ENCODE results near the gene ERBB4. TPM values are rescaled to one million over a fixed set of nuclear protein-coding genes. Genes with fewer than 3 reads are reported as not detected.

Gene ERBB4
- polyA plus RNA-seq, 1 of the 3 experiments (the other 2 are of a cell fraction) = 0.05 TPM

DNA sequence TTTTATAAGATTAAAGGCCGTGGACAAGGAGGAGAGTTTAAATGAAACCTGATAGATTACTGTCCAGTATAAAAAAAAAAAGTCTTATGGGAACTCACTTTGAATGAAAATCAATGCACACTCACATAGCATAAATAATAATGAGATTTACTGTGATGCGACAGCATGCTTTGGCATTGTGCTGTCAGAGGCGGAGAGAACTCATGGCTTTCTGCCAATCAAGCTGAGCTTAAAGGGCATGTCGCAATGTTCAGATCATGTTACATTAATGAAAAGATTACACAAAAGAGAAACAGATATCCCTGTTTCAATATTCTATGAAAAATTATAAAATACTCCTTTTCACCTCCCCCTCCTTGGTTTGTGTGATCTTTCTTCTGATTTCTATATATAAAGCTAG is 310.8 kb downstream of the ERBB4 start:
- H2AFZ ChIP-seq (ENCODE audit: low read depth) = no peak overlapping the region
- no peak overlapping the region for H3K4me3 ChIP-seq (ENCODE audit: low read depth in 2 of 2, low read length in 1 of 2)
- TF ChIP-seq MXI1 (IDR thresholded peaks at IDR 0.05; ENCODE audit: low read depth, low read length) (peak; percentile 65), POLR2AphosphoS5 (IDR thresholded peaks at IDR 0.05; ENCODE audit: low read depth, low read length) (no peak), TCF12 (IDR thresholded peaks at IDR 0.05) (peak; percentile 41; the same call in 1 of the 2 replicates), RAD21 (IDR thresholded peaks at IDR 0.05; ENCODE audit: low read length) (no peak), NFIC (IDR thresholded peaks at IDR 0.05; ENCODE audit: borderline replicate concordance) (peak; percentile 76)
- TF ChIP-seq, protein P1, sequence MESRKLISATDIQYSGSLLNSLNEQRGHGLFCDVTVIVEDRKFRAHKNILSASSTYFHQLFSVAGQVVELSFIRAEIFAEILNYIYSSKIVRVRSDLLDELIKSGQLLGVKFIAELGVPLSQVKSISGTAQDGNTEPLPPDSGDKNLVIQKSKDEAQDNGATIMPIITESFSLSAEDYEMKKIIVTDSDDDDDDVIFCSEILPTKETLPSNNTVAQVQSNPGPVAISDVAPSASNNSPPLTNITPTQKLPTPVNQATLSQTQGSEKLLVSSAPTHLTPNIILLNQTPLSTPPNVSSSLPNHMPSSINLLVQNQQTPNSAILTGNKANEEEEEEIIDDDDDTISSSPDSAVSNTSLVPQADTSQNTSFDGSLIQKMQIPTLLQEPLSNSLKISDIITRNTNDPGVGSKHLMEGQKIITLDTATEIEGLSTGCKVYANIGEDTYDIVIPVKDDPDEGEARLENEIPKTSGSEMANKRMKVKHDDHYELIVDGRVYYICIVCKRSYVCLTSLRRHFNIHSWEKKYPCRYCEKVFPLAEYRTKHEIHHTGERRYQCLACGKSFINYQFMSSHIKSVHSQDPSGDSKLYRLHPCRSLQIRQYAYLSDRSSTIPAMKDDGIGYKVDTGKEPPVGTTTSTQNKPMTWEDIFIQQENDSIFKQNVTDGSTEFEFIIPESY (IDR thresholded peaks at IDR 0.05; ENCODE audit: borderline replicate concordance, low read depth) = no peak
- TF ChIP-seq, protein P2, sequence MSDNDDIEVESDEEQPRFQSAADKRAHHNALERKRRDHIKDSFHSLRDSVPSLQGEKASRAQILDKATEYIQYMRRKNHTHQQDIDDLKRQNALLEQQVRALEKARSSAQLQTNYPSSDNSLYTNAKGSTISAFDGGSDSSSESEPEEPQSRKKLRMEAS (IDR thresholded peaks at IDR 0.05; ENCODE audit: low read depth) = peak; percentile 47; the same call in 1 of the 2 replicates
- TF ChIP-seq, protein P3, sequence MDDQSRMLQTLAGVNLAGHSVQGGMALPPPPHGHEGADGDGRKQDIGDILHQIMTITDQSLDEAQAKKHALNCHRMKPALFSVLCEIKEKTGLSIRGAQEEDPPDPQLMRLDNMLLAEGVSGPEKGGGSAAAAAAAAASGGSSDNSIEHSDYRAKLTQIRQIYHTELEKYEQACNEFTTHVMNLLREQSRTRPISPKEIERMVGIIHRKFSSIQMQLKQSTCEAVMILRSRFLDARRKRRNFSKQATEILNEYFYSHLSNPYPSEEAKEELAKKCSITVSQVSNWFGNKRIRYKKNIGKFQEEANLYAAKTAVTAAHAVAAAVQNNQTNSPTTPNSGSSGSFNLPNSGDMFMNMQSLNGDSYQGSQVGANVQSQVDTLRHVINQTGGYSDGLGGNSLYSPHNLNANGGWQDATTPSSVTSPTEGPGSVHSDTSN (IDR thresholded peaks at IDR 0.05) = peak; percentile 85
- peak overlapping the region; percentile 15; the same call in 1 of the 2 replicates for H3K4me2 ChIP-seq
- H3K9me2 ChIP-seq = no peaks in the 10 kb centered on the region; the same call in 1 of the 2 replicates
- H3K4me1 ChIP-seq (ENCODE audit: control insufficient read depth in 1 of 2, insufficient read depth in 2 of 2, low read depth in 1 of 2, low read length in 1 of 2) = peaks cover 4 to 11% of the 10 kb centered on the region in 2 experiments; a peak in 3 of 4 replicates
- ChIA-PET POLR2A (no interaction called here), CTCF (interaction anchor here (1.2 to 1.4 kb wide), 3 partner anchors 12 to 223 kb away, joined by 3 to 4 read pairs (median 3); no protein-coding TSS in a partner anchor)
- H3K79me2 ChIP-seq (ENCODE audit: insufficient read depth) = no peaks in the 10 kb centered on the region
- no peaks in the 10 kb centered on the region for H3K9me3 ChIP-seq
- 10% methylated on average over 4 of the region's 4 CpGs for WGBS (ENCODE audit: low lambda C conversion rate)
- H3K27me3 ChIP-seq (ENCODE audit: insufficient read depth) = no peaks in the 10 kb centered on the region
- H3F3A ChIP-seq (replicated peaks; ENCODE audit: insufficient read depth) = no peaks in the 10 kb centered on the region
- no peak overlapping the region for H3K27ac ChIP-seq (ENCODE audit: low read depth in 2 of 2, low read length in 1 of 2)
- H3K9ac ChIP-seq = no peak overlapping the region
- no peak for DNase-seq
- H4K20me1 ChIP-seq (ENCODE audit: insufficient read depth) = no peaks in the 10 kb centered on the region
- H3K36me3 ChIP-seq (replicated peaks in 1 of 2; ENCODE audit: control insufficient read depth in 1 of 2, insufficient read depth in 2 of 2, low read length in 1 of 2) = no peaks in the 10 kb centered on the region

DNA sequence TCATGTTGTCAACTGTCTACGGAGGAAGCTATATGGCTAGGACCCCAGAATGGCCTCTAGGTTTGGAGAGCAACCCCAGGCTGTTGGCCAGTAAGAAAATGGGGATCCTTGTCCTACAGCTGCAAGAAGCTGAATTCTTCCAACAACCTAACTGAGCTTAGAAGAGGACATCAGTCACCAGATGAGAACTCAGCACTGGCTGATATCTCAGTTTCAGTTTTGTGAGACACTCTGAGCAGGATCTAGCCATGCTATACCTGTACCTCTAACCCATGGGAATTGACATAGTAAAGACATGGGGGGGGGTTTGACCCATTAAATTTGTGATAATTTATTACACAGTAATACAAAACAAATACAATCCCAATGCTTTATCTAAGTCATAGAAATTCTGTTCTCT is 312.5 kb downstream of the ERBB4 start:
- TF ChIP-seq SIN3A (IDR thresholded peaks at IDR 0.05; ENCODE audit: borderline replicate concordance, low read depth, low read length) (no peak), MEF2A (IDR thresholded peaks at IDR 0.05; ENCODE audit: borderline replicate concordance, low read depth) (no peak), RCOR1 (IDR thresholded peaks at IDR 0.05; ENCODE audit: low read length) (no peak), YY1 (IDR thresholded peaks at IDR 0.05; ENCODE audit: low read depth) (no peak), SMC3 (IDR thresholded peaks at IDR 0.05; ENCODE audit: low read depth, low read length) (no peak), EP300 (IDR thresholded peaks at IDR 0.05; ENCODE audit: borderline replicate concordance in 1 of 2, low read depth in 1 of 2, low read length in 1 of 2) (no peak), RXRA (IDR thresholded peaks at IDR 0.05; ENCODE audit: borderline replicate concordance, low read depth) (no peak), ELF1 (IDR thresholded peaks at IDR 0.05) (no peak), EZH2phosphoT487 (IDR thresholded peaks at IDR 0.05; ENCODE audit: borderline replicate concordance, low read depth) (no peak), FOSL2 (IDR thresholded peaks at IDR 0.05; ENCODE audit: borderline replicate concordance, low read depth) (no peak), GABPA (IDR thresholded peaks at IDR 0.05; ENCODE audit: low read depth) (no peak), RAD21 (IDR thresholded peaks at IDR 0.05; ENCODE audit: low read length) (no peak)
- TF ChIP-seq, protein P3 (IDR thresholded peaks at IDR 0.05) = no peak
- TF ChIP-seq, protein P1 (IDR thresholded peaks at IDR 0.05; ENCODE audit: borderline replicate concordance, low read depth) = no peak
- TF ChIP-seq, protein P4, sequence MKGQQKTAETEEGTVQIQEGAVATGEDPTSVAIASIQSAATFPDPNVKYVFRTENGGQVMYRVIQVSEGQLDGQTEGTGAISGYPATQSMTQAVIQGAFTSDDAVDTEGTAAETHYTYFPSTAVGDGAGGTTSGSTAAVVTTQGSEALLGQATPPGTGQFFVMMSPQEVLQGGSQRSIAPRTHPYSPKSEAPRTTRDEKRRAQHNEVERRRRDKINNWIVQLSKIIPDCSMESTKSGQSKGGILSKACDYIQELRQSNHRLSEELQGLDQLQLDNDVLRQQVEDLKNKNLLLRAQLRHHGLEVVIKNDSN (IDR thresholded peaks at IDR 0.05; ENCODE audit: borderline replicate concordance, low read depth) = no peak
- Histone ChIP-seq H3K4me3 (ENCODE audit: low read depth in 2 of 2, low read length in 1 of 2) (no peak overlapping the region), H4K20me1 (ENCODE audit: insufficient read depth) (no peaks in the 10 kb centered on the region), H3K4me1 (ENCODE audit: control insufficient read depth in 1 of 2, insufficient read depth in 2 of 2, low read depth in 1 of 2, low read length in 1 of 2) (peaks cover 4 to 11% of the 10 kb centered on the region in 2 experiments; a peak in 3 of 4 replicates), H3K27me3 (ENCODE audit: insufficient read depth) (no peaks in the 10 kb centered on the region), H3K9ac (no peak overlapping the region), H3K9me3 (no peaks in the 10 kb centered on the region), H3K27ac (ENCODE audit: low read depth in 2 of 2, low read length in 1 of 2) (no peak overlapping the region), H2AFZ (ENCODE audit: low read depth) (no peak overlapping the region), H3K36me3 (replicated peaks in 1 of 2; ENCODE audit: control insufficient read depth in 1 of 2, insufficient read depth in 2 of 2, low read length in 1 of 2) (no peaks in the 10 kb centered on the region), H3K79me2 (ENCODE audit: insufficient read depth) (no peaks in the 10 kb centered on the region), H3K4me2 (no peak overlapping the region), H3F3A (replicated peaks; ENCODE audit: insufficient read depth) (no peaks in the 10 kb centered on the region), H3K9me2 (no peaks in the 10 kb centered on the region; the same call in 1 of the 2 replicates)
- ChIA-PET CTCF (no interaction called here), POLR2A (no interaction called here)
- 75% methylated on average over 1 of the region's 1 CpG for WGBS (ENCODE audit: low lambda C conversion rate)
- DNase-seq = no peak

Data from SK-N-SH (cell line).